Activated CD8-positive, alpha-beta memory T cell treated with anti-CD3 and anti-CD28 coated beads, Interleukin-2, amount 10 ng/mL, durations not matched to agents 7 days and 5 days (primary cell): ENCODE data around the gene SH2B2. TPM values are rescaled to one million over a fixed set of nuclear protein-coding genes. Genes with fewer than 3 reads are reported as not detected.

Experiments used
- ATAC-seq: fragments of 150-1000 bp; cut with Tn5 transposase; one replicate; pipeline ENCODE4 v1.10.0; 2021; ENCODE audit warnings: moderate library complexity
- CTCF ChIA-PET: fragments of 350-600 bp; sonication (Branson Sonifier 250); formaldehyde crosslinking; loops from one replicate; lab custom pipeline; 2021; ENCODE audit warnings: antibody characterized with exemption; lab: Charles Lee
- DNase-seq: peaks from one replicate; pipeline ENCODE4 v3.0.0-alpha.2; 2020
- H3K27ac Mint-ChIP-seq: one replicate; pipeline ENCODE4 v1.8.0; 2021; ENCODE audit warnings: mild to moderate bottlenecking, mixed read lengths
- H3K27me3 Mint-ChIP-seq: one replicate; pipeline ENCODE4 v1.8.0; 2021; ENCODE audit warnings: mixed read lengths
- H3K36me3 Mint-ChIP-seq: one replicate; pipeline ENCODE4 v1.8.0; 2021; ENCODE audit warnings: mild to moderate bottlenecking, mixed read lengths
- H3K4me1 Mint-ChIP-seq: one replicate; pipeline ENCODE4 v1.8.0; 2021; ENCODE audit warnings: mixed read lengths
- H3K4me3 Mint-ChIP-seq: one replicate; pipeline ENCODE4 v1.8.0; 2021; ENCODE audit warnings: mild to moderate bottlenecking, moderate library complexity, mixed read lengths
- H3K9me3 Mint-ChIP-seq: one replicate; pipeline ENCODE4 v1.8.0; 2022; ENCODE audit warnings: low read depth, mixed read lengths
- total RNA-seq, 2 experiments: library from RNA; stranded (reverse); gene quantifications; one replicate each; pipeline ENCODE4 v1.2.3, GENCODE V29; 2021

SH2B2 gene
- total RNA-seq, 2 experiments from 2014 or later, result 1.3 TPM

DNA sequence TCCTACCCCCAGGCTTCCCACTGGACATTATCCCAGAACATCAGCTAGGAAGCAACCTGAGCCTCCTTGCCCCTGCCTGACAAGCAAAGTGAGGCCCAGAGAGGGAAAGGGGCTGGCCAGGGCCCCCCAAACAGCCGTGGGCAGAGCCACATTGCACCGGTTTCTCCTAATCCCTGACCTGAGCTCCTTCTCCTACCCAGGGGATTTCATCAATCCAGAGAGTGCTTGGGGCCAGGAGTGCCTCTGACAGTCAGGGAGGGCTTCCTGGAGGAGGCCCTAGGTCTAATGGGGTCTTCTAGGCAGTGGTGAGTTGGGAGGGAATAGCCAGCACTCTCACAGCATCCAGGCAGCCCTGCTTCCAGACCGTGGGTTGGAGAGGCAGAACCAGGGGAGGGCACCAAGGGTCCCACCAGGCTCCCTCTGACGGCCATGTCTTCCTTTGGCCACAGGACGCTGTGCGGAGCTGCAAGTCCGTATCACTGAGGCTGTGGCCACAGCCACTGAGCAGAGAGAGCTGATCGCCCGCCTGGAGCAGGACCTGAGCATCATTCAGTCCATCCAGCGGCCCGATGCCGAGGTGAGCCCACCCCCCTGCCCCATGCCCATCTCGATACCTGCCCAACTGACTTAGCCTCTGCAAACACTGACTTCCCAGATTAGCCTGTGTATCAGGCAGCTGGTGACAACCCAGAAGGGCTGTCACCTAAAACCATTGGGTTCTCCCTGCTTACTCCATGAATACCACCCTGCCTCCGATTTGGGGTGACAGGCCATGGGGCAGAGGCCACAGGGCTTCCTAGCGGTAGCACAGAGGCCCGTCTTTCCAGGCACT is 13.5 kb upstream of the SH2B2 start:
- Mint-ChIP-seq H3K36me3 (no peaks in the 10 kb centered on the region), H3K27ac (no peak overlapping the region), H3K4me3 (no peak overlapping the region), H3K4me1 (no peaks in the 10 kb centered on the region), H3K9me3 (no peaks in the 10 kb centered on the region), H3K27me3 (no peaks in the 10 kb centered on the region)
- DNase-seq (no peak), ATAC-seq (no peak)
- CTCF ChIA-PET, result interaction anchor here (1.0 to 2.5 kb wide), 6 partner anchors 11 to 730 kb away, joined by 3 to 12 read pairs (median 4); no protein-coding TSS in a partner anchor

GRCh38 chr7:102273749-102274712 is 12.6 kb upstream of the SH2B2 start:
- no peak for ATAC-seq
- Mint-ChIP-seq H3K4me3 (no peak overlapping the region), H3K27ac (no peak overlapping the region), H3K9me3 (no peaks in the 10 kb centered on the region), H3K27me3 (no peaks in the 10 kb centered on the region), H3K36me3 (no peaks in the 10 kb centered on the region), H3K4me1 (no peaks in the 10 kb centered on the region)
- CTCF ChIA-PET, result interaction anchor here (2.4 to 2.5 kb wide), 2 partner anchors 672 to 731 kb away, joined by 7 to 12 read pairs; no protein-coding TSS in a partner anchor
- DNase-seq, result no peak

DNA sequence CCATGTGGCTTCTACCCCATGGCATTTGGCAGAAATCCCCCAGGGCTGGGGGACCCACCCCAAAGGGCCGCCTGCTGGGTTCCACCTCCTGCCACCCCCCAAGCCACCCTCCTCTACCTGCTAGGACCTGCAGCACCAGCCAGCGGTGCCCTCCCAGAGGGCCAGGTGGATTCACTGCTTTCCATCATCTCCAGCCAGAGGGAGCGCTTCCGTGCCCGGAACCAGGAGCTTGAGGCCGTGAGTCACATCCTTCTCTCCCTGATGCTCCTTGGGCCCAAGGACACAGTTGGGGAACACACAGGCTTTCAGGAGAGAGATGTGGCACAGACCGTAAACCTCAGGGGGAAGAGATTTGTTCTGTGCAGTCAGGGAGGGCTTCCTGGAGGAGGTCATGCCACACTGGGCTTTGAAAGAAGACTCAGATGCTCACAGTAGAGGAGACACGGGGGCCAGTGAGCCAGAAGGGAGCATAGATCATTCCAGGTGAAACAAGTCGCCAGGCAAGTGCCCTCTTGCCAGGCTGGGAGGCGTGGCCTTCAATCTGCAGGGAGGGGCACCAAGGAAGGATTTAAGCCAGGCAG is 11.5 kb upstream of the SH2B2 start:
- H3K9me3 Mint-ChIP-seq, result no peaks in the 10 kb centered on the region

DNA sequence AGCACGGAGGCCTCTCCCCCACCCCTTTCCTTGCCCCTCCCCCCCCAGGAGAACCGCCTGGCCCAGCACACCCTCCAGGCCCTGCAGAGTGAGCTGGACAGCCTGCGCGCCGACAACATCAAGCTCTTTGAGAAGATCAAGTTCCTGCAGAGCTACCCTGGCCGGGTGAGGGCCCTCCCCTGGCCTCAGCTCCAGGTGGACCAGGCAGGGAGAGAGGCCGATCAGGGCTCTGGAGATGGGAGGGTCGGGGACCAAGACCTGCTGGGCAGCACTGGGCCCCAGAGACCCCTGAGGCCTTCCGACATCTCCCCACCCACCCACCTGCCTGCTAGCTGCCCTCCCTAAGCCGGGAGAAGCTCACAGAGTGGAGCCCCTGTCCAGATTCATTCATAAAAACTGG is 8.8 kb upstream of the SH2B2 start:
- H3K4me3 Mint-ChIP-seq, result no peak overlapping the region
- H3K27me3 Mint-ChIP-seq, result no peaks in the 10 kb centered on the region
- CTCF ChIA-PET, result interaction anchor here (0.8 to 3.1 kb wide), 4 partner anchors 9 to 609 kb away, joined by 3 to 13 read pairs (median 4); partner anchors contain the start of gene SH2B2
- peaks cover 2% of the 10 kb centered on the region for H3K4me1 Mint-ChIP-seq
- ATAC-seq (no peak), DNase-seq (no peak)
- H3K27ac Mint-ChIP-seq, result no peak overlapping the region
- H3K9me3 Mint-ChIP-seq, result no peaks in the 10 kb centered on the region
- H3K36me3 Mint-ChIP-seq, result no peaks in the 10 kb centered on the region

More for the DNA sequence above, 11.5 kb upstream of the SH2B2 start:
- peaks cover 2% of the 10 kb centered on the region for H3K4me1 Mint-ChIP-seq
- no peak for ATAC-seq
- CTCF ChIA-PET, result no interaction called here
- DNase-seq, result no peak
- H3K27ac Mint-ChIP-seq, result no peak overlapping the region
- no peaks in the 10 kb centered on the region for H3K27me3 Mint-ChIP-seq
- no peaks in the 10 kb centered on the region for H3K36me3 Mint-ChIP-seq
- no peak overlapping the region for H3K4me3 Mint-ChIP-seq

- ATAC-seq, result peak; percentile 84
- H3K27me3 Mint-ChIP-seq, result peaks cover 9% of the 10 kb centered on the region
- H3K4me1 Mint-ChIP-seq, result peaks cover 9% of the 10 kb centered on the region
- peak; percentile 69 for DNase-seq
- H3K27ac Mint-ChIP-seq, result no peak overlapping the region
- no peaks in the 10 kb centered on the region for H3K36me3 Mint-ChIP-seq
- H3K9me3 Mint-ChIP-seq, result no peaks in the 10 kb centered on the region
- no peak overlapping the region for H3K4me3 Mint-ChIP-seq
- CTCF ChIA-PET, result interaction anchor here (0.6 to 3.1 kb wide), 12 partner anchors 8 to 136 kb away, joined by 3 to 13 read pairs (median 4); no protein-coding TSS in a partner anchor
Measured at GRCh38 chr7:102279537-102280400, 6.9 kb upstream of the SH2B2 start.

DNA sequence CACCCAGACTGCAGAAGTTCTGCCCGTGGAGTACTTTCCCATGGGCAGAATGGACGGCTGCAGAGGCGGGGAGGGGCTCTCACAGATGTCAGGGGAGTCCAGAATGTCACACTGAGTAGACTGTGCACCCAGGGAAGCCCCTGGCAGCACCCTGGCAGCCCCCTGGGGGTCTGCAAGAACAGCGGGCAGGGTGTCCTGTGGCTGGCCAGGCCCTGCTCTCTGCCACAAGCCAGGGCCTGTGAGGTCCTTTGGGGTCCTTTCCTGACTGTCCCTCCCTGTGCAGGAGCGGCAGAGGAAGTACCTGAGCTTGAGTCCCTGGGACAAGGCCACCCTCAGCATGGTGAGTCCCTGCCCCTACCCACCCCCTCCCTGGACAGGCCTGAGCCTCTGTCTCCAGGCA is 6.1 kb upstream of the SH2B2 start:
- Mint-ChIP-seq H3K4me1 (peaks cover 17% of the 10 kb centered on the region), H3K27ac (no peak overlapping the region)

DNA sequence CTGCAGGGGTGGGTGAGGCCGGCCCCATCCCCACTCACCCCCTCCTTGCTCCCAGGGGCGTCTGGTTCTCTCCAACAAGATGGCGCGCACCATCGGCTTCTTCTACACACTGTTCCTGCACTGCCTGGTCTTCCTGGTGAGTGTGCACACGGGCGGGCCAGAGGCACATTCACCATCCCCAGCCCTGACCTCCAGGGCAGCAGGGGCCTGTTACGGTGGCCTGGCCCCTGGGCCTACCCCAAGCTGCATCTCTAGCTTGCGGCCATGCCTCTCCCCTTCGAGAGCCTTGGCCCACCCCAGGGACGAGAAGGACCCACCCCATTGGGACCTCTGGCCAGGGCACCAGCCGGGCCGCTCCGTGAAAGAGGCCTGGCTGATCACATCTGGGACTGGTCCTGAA is 4.9 kb upstream of the SH2B2 start:
- H3K27me3 Mint-ChIP-seq, result peaks cover 19% of the 10 kb centered on the region
- CTCF ChIA-PET, result interaction anchor here (0.8 to 1.3 kb wide), 2 partner anchors 105 to 110 kb away, joined by 3 read pairs; no protein-coding TSS in a partner anchor
- peaks cover 18% of the 10 kb centered on the region for H3K4me1 Mint-ChIP-seq

More for the DNA sequence above, 6.1 kb upstream of the SH2B2 start:
- DNase-seq (no peak), ATAC-seq (no peak)
- CTCF ChIA-PET, result interaction anchor here (1.4 to 3.1 kb wide), 4 partner anchors 47 to 124 kb away, joined by 3 to 13 read pairs (median 5); no protein-coding TSS in a partner anchor
- peaks cover 16% of the 10 kb centered on the region for H3K27me3 Mint-ChIP-seq
- H3K4me3 Mint-ChIP-seq, result no peak overlapping the region
- H3K36me3 Mint-ChIP-seq, result no peaks in the 10 kb centered on the region
- no peaks in the 10 kb centered on the region for H3K9me3 Mint-ChIP-seq

GRCh38 chr7:102282465-102283362 is 4.0 kb upstream of the SH2B2 start:
- no peak overlapping the region for H3K4me3 Mint-ChIP-seq
- H3K36me3 Mint-ChIP-seq, result no peaks in the 10 kb centered on the region
- CTCF ChIA-PET, result interaction anchor here (0.7 to 1.3 kb wide), 2 partner anchors 105 to 107 kb away, joined by 3 read pairs; no protein-coding TSS in a partner anchor
- H3K27me3 Mint-ChIP-seq, result peaks cover 19% of the 10 kb centered on the region
- DNase-seq, result no peak
- H3K9me3 Mint-ChIP-seq, result no peaks in the 10 kb centered on the region
- ATAC-seq, result no peak
- H3K27ac Mint-ChIP-seq, result no peak overlapping the region
- H3K4me1 Mint-ChIP-seq, result peaks cover 18% of the 10 kb centered on the region

More for the DNA sequence above, 4.9 kb upstream of the SH2B2 start:
- ATAC-seq, result no peak
- Mint-ChIP-seq H3K9me3 (no peaks in the 10 kb centered on the region), H3K36me3 (no peaks in the 10 kb centered on the region), H3K4me3 (no peak overlapping the region), H3K27ac (no peak overlapping the region)
- no peak for DNase-seq

- H3K27me3 Mint-ChIP-seq, result peaks cover 25% of the 10 kb centered on the region
- no peak overlapping the region for H3K27ac Mint-ChIP-seq
- H3K4me3 Mint-ChIP-seq, result no peak overlapping the region
- CTCF ChIA-PET, result interaction anchor here (0.7 to 1.5 kb wide), 3 partner anchors 11 to 109 kb away, joined by 3 read pairs; no protein-coding TSS in a partner anchor
- peaks cover 22% of the 10 kb centered on the region for H3K4me1 Mint-ChIP-seq
- H3K9me3 Mint-ChIP-seq, result no peaks in the 10 kb centered on the region
- ATAC-seq, result no peak
- DNase-seq, result no peak
- H3K36me3 Mint-ChIP-seq, result no peaks in the 10 kb centered on the region
Measured at GRCh38 chr7:102283477-102284189, 3.0 kb upstream of the SH2B2 start.

GRCh38 chr7:102284399-102284798 is 2.3 kb upstream of the SH2B2 start:
- no peak overlapping the region for H3K4me3 Mint-ChIP-seq
- H3K36me3 Mint-ChIP-seq, result no peaks in the 10 kb centered on the region
- H3K9me3 Mint-ChIP-seq, result no peaks in the 10 kb centered on the region
- CTCF ChIA-PET, result interaction anchor here (0.6 to 1.5 kb wide), 4 partner anchors 12 to 207 kb away, joined by 3 read pairs; no protein-coding TSS in a partner anchor
- peaks cover 25% of the 10 kb centered on the region for H3K4me1 Mint-ChIP-seq
- ATAC-seq, result no peak
- no peak overlapping the region for H3K27ac Mint-ChIP-seq
- no peak for DNase-seq
- H3K27me3 Mint-ChIP-seq, result peaks cover 25% of the 10 kb centered on the region
